Loucy (cell line): ENCODE data around the gene PKHD1.

Source experiments
- EZH2phosphoT487 ChIP-seq: fragments of 200-600 bp; IDR thresholded peaks from 2 replicates; pipeline ENCODE4 v1.6.1; 2018; ENCODE audit warnings: antibody characterized with exemption, mild to moderate bottlenecking, moderate library complexity, borderline replicate concordance
- TF ChIP-seq, protein P1 (sequence below): fragments of 200-600 bp; sonication (generic); conservative IDR thresholded peaks from 2 replicates; pipeline ENCODE4 v1.5.1; 2014; ENCODE audit warnings: mild to moderate bottlenecking, antibody characterized with exemption, low read length

- no peak for TF ChIP-seq EZH2phosphoT487
- TF ChIP-seq, protein P1, sequence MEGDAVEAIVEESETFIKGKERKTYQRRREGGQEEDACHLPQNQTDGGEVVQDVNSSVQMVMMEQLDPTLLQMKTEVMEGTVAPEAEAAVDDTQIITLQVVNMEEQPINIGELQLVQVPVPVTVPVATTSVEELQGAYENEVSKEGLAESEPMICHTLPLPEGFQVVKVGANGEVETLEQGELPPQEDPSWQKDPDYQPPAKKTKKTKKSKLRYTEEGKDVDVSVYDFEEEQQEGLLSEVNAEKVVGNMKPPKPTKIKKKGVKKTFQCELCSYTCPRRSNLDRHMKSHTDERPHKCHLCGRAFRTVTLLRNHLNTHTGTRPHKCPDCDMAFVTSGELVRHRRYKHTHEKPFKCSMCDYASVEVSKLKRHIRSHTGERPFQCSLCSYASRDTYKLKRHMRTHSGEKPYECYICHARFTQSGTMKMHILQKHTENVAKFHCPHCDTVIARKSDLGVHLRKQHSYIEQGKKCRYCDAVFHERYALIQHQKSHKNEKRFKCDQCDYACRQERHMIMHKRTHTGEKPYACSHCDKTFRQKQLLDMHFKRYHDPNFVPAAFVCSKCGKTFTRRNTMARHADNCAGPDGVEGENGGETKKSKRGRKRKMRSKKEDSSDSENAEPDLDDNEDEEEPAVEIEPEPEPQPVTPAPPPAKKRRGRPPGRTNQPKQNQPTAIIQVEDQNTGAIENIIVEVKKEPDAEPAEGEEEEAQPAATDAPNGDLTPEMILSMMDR = no peak
Observed at GRCh38 chr6:51640021-51640420, 447.4 kb downstream of the PKHD1 start.
